ENCODE measurements around the gene ACHE. TPM values are rescaled to one million over a fixed set of nuclear protein-coding genes. Genes with fewer than 3 reads are reported as not detected.

The ACHE gene
- total RNA-seq, 1 donor: not detected

- H3K4me3 ChIP-seq (ENCODE audit: low read depth, low read length): no peak overlapping the region
- DNase-seq (ENCODE audit: low read depth): no peak
- TF ChIP-seq CTCF (IDR thresholded peaks at IDR 0.05; ENCODE audit: insufficient read depth, low read length): no peak
These were observed 55.1 kb downstream of the ACHE start for GRCh38 chr7:100840470-100841100.

Small RNA genes lying within 50 kb of the gene (small RNA-seq; reads per million reads assigned to genes)
- not detected for gene RN7SL549P
- not detected for gene RPS29P15

Other genes starting within 250 kb of the ACHE start
- not detected in 2 replicates for gene ACTL6B, start 239.4 kb downstream of the ACHE start, total RNA-seq (ENCODE audit: low replicate concordance)
- gene GNB2, start 222.1 kb downstream of the ACHE start, total RNA-seq (ENCODE audit: low replicate concordance): 38.5 and 89.1 TPM in 2 replicates
- 20.7 and 39.1 TPM in 2 replicates for gene GIGYF1, start 201.6 kb downstream of the ACHE start, total RNA-seq (ENCODE audit: low replicate concordance)
- gene POP7, start 189.8 kb downstream of the ACHE start, total RNA-seq (ENCODE audit: low replicate concordance): 17.8 and 32.4 TPM in 2 replicates
- gene EPO, start 175.4 kb downstream of the ACHE start, total RNA-seq (ENCODE audit: low replicate concordance): not detected in 2 replicates
- gene ZAN, start 162.3 kb downstream of the ACHE start, total RNA-seq (ENCODE audit: low replicate concordance): not detected in 2 replicates
- 24.9 and 37.9 TPM in 2 replicates for gene EPHB4, start 68.4 kb downstream of the ACHE start, total RNA-seq (ENCODE audit: low replicate concordance)
- 13.9 and 14.3 TPM in 2 replicates for gene SLC12A9, start 43.2 kb downstream of the ACHE start, total RNA-seq (ENCODE audit: low replicate concordance)
- gene TRIP6, start 28.5 kb downstream of the ACHE start, total RNA-seq (ENCODE audit: low replicate concordance): 71.4 and 81.3 TPM in 2 replicates
- gene SRRT, start 20.8 kb downstream of the ACHE start, total RNA-seq (ENCODE audit: low replicate concordance): 25.3 and 41.2 TPM in 2 replicates
- gene UFSP1, start 6.2 kb downstream of the ACHE start, total RNA-seq (ENCODE audit: low replicate concordance): 2.2 and 3.3 TPM in 2 replicates
- 0.16 TPM in 1 of 2 replicates, not detected in the other for gene MUC3A, start 53.6 kb upstream of the ACHE start, total RNA-seq (ENCODE audit: low replicate concordance)
- not detected in 2 replicates for gene MUC12, start 73.7 kb upstream of the ACHE start, total RNA-seq (ENCODE audit: low replicate concordance)
- not detected in 2 replicates for gene MUC17, start 124.2 kb upstream of the ACHE start, total RNA-seq (ENCODE audit: low replicate concordance)
- 10.0 and 17.2 TPM in 2 replicates for gene TRIM56, start 189.6 kb upstream of the ACHE start, total RNA-seq (ENCODE audit: low replicate concordance)
- gene SERPINE1, start 231.2 kb upstream of the ACHE start, total RNA-seq (ENCODE audit: low replicate concordance): 23.1 and 341 TPM in 2 replicates